Germinal center (tissue), 1 donor: Measurements from ENCODE around the gene SEH1L.
"Not testable (repeated sequence)": the region's sequence is repeated elsewhere in the genome, so short reads cannot be mapped to it uniquely, and the experiment has no call there.

Experiments used
- DNase-seq: peaks from one replicate; pipeline ENCODE4 v3.0.0; 2012; ENCODE audit warnings: mixed read lengths, low spot score

The SEH1L gene

DNA sequence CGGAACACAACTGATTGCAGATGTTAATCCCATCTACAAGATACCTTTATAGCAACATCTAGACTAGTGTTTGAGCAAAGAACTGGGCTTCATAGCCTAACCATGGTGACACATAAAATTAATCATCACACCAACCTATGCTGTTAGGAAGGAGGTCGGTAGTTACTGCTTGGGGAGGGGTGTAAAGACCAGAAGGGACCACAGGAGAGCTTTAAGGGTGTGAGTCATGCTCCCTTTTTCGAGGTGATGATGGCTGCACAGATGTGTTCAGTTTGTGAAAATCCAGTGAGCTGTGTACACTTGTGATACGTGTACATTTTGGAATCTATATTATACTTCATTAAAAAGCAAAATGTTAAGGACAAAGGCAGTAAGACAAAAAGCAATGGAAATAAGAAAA, 4.6 kb upstream of the SEH1L start:
- no peak for DNase-seq

DNA sequence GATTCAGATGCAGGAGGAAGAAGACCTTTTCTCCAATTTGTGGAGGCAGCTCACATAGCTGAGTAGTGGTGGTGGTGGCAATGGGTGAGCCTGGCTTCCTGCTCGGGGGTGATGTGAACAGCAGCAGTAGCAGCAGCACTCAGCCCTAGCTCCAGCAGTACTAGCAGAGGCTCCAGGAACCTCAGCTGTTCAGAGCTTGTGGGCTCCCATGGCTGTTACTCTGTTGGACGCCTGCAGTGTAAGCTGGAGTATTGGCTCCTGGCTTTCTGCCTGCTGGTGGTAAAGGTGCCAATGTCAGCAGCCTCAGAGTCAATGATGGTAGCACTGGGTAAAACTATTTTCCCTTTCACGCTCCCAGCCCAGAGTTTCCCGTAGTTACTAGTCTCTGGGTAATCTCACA, 3.1 kb upstream of the SEH1L start:
- DNase-seq, result no peak

DNA sequence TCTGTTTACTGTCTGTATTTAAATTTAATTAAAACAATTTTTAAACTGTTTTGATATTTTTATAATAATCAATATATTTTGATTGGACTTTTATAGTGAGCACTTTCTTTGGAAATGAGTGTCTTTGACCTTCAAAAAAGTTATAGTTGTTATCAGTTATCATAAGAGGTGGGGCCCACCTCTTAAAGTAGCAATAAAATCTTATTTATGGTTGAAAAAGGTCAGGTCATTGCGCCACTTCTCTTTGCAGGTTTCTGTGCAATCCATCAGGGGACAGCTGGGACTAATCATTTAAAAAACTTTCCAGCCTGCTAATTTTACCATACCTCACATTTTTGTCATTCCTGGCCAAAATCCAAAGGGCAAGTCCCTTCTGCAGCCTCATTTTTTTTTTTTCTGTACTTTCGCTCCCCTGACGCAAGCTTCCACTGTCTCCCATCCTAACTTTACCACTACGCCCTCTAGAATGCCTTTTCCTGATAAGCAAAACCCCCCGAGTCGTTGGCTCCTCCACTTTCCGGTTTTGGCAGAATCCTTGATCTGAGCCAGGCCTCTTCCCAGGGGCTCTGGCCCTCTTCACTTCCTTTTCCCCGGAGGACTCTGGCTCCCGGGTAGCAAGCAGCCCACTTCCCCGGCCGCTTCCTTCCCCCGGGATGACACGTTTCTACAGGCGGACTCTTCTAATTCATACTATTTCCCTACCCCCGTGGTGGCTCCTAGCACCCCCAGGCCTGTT, 1.1 kb upstream of the SEH1L start:
- DNase-seq, result no peak

DNA sequence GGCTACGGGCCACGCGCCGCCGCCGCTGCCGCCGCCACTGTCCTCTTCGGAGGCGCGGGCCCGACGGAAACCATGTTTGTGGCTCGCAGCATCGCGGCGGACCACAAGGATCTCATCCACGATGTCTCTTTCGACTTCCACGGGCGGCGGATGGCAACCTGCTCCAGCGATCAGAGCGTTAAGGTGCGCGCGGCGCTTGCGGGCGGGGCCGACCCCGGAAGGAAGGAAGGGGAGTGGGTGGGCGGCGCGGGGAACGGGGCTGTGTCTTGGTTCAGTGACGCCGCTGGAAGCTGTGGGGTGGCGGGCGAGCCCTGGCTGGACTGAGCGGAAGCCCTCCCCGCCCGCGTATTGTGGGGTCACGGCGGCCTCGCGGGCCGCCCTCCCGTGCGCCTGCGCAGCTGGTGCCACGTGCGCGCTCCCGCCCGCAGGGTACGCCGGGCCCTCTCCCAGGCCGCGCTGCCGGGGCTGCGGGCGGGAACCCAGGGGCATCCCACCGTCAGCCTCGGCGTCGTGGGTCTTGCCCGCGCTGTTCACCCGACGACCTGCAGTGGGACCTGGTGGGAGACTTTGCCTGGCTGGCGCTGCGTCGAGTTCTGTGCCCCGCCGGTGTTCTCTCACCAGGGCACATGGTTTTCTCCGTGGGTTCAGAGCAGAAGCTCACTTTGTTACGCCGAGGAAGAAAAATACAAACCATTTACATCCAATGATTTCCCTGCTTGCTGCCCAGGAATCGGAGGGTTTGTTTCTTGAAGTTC, 416 bp downstream of the SEH1L start:
- peak; percentile 88 for DNase-seq

DNA sequence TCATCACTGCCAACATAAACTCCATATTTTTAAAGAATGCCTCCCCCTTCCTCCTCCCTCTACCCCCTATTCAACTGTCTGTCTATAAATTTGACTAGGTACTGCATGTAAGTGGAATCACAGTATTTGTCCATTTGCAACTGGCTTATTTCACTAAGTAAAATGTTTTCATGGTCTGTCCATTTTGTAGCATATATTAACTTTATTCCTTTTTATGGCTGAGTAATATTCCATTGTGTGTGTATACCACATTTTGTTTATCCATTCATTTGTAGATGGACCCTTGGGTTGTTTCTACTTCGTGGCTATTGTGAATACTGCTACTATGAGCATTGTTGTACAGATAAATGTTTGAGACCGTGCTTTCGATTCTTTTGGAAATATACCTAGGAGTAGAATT, 10.7 kb downstream of the SEH1L start:
- DNase-seq, result no peak

DNA sequence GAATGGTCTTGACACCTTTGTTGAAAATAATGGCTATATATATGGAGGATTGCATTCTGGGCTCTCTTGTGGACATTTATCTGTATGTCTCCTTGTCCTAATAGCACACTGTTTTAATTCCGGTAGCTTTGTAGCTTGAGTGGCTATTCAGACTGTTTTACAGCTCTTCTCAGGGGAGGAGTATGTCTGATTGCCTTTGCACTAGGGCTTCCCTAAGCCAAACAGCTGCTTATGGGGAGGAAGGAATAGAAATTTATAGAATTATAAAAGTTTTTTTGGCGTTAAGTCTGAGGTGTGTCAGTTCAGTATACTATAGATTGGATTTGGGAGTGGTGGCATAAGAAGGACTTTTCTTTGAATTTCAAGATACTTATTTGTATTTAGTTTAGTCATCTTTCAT, 12.6 kb downstream of the SEH1L start:
- no peak for DNase-seq

DNA sequence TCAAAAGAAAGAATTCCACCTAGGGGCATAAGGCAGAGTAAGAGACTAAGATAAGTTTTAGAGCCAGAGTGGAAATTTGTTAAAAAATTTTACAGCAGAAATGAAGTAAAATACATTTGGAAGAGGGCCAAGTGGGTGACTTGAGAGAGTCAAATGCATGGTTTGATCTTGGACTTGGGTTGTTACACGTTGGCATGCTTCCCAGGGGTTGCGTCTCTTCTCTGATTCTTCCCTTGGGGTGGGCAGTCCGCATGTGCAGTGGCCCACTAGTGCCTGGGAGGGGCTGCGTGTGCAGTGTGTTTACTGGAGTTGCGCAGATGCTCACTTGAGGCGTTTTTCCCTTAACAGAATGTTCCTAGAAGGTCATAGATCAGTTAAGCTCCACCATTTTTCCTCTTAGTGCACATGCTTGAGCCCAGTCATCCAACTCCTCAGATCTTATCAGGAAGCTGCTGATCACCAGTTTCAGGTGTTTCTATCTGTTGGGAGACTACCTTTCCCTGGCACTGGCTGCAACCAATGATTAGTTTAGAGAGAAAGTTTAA, 13.1 kb downstream of the SEH1L start:
- DNase-seq, result no peak

DNA sequence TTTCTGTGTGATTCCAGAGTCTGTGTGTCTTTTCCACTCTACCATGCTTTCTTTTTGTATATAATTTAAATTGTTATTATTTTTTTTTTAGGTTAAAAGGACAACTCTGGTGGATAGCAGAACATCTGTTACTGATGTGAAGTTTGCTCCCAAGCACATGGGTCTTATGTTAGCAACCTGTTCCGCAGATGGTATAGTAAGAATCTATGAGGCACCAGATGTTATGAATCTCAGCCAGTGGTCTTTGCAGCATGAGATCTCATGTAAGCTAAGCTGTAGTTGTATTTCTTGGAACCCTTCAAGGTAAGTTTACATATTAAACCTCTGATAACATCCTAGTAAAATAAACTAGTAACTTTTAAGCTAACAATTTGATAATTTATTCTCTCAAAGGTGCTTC, 15.3 kb downstream of the SEH1L start:
- no peak for DNase-seq

DNA sequence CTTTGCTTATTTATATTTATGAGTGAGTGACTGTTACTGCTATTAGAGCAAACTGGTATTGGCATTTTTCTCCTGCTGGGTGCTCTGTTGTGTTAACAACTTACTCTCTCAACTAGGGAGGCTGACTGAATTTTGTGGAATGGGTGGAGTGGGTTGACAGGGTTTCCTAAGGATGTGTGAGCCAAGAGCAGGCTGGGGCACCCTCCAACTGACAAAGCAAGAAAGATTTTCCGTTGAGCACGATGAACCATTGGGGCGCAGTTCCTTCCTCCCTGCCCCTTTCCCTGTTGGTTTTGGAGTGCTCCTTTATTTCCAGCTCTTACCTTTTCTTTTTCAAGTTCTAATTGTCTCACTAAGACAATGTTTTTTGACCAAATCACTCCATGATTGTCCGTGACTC, 20.3 kb downstream of the SEH1L start:
- DNase-seq, result no peak

DNA sequence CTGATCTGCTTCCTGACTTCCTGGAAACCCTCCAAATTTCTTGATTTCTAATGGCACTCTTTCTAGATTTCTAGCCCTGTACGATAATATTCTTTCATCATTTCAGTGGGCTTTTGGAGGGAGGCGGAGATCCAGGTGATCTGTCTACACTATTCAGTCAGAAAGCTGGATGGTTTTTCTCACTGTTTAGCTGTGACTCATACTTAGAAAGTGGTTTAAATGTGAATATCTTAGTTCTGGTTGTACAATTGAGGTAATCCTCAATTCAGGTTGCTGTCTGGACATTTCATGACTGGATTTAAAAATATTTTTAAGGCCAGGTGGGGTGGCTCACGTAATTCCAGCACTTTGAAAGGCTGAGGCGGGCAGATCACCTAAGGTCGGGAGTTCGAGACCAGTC, 20.8 kb downstream of the SEH1L start:
- no peak for DNase-seq

DNA sequence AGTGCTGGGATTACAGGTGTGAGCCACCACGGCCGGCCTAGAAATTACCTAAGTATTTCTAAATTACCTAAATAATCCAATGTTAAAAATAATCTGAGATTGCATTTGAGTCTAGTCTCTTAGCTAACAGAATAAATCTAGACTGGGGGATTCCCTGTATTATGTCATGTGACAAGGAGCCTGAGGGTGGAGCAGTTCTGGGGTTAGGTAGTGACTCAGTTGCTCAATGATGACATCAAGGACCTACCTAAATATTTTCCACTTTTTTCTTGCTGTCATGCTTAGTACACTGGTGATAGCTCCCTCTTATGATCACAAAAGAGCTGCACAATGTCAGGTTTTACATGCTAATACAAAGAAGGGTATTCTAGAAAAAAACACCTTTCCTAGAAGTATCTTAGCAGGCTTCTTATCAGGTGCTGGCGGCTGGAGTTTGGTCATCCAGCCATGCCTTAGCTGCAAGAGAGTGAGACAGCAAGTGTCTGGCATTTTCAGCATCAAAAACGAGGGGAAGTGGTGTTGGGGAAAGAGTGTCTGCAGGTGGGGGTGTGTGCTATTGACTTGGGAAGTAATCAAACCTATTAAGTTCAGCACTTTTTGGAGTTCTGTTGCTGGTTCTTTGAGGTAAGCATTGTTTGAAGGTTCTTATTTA, 25.9 kb downstream of the SEH1L start:
- no peak for DNase-seq

DNA sequence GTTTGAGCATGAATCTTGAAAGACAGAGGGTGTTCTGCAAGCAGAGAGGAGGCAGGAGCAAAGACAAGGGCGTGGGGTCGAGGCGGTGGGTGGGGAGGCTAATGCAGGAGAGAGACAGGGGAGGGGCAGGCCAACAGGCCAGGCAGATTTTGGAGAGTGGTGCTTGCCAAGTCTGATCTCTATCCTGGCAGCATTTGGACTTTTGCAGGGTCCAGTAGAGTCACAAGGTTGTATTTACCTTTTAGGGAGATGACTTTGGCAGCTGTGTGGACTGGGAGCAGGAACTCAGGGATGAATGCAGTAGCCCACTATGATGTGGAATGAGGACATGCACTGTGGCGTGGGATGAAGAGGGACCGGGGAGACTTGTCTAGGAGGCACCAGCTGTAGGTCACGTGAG, 27.7 kb downstream of the SEH1L start:
- DNase-seq, result no peak

DNA sequence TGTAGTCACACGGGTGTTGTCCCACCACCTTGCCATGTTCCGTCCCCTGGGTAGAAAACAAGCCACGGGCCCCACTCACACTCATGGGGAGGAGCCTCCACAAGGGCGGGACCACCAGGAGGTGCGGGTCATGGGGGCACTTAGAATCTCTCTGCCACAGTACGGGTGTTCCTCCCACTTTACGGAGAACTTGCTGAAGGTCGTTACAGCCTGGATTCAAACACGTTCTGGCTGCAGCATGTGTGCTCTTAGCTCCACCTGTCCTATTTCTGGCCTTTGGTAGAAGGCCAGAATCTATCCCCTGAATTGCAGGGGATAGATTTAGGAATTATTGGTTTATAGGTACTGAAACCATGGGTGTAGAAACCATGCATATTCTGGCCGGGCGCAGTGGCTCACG, 28.5 kb downstream of the SEH1L start:
- DNase-seq, result no peak

DNA sequence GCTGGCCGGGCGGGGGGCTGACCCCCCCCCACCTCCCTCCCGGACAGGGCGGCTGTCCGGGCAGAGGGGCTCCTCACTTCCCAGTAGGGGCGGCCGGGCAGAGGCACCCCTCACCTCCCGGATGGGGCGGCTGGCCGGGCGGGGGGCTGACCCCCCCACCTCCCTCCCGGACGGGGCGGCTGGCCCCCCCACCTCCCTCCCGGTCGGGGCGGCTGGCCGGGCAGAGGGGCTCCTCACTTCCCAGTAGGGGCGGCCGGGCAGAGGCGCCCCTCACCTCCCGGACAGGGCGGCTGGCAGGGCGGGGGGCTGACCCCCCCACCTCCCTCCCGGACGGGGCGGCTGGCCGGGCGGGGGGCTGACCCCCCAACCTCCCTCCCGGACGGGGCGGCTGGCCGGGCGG, 32.3 kb downstream of the SEH1L start:
- DNase-seq, result not testable (repeated sequence)

DNA sequence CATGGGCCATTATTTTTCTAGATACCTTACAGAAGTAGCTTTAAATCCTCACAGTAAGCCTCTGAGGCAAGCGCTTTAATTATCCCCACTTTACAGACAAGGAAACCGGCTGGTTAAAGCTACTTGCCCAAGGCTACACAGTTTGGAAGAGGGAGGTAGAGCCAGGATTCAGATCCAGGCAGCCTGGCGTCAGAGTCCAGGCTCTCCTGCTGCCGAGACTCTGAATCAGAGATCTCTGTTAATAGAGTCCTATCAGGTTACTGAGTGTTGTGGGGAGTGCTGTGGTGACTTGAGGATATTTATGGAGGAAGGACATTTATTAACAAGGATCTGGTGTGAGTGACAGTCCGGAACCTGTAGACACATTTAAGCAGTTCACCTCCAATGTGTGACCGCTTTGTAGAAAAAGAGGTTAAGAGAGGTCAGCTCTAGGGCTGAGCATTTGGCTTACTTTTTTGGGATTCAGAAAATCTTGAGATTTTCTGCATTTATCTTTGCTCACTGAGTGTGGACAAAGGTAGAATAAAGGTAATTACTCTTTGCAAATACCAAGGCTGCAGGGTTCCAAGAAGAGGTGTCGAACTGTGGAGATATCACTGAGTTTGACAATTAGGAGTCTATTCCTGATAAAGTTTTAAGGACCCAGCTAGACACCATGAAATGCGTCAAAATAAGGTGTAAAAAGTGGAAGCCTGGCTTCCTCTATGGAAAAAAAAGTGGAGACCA, 41.7 kb downstream of the SEH1L start:
- no peak for DNase-seq

DNA sequence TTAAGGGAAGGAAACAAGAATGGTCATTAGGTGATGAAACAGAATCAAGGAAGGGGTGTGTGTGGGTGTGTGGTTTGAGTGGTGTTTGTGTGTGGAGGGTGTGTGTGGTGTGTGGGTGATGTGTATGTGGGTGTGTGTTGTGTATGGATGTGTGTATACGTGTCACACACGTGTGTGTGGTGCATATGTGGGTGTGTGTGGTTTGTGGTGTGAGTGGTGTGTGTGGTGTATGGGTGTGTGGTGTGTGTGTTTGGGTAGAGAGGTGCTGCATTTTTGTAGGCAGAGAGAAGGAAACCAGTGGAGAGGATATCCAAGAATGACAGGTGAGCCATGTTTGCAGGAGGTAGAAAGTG, 42.3 kb downstream of the SEH1L start:
- no peak for DNase-seq

DNA sequence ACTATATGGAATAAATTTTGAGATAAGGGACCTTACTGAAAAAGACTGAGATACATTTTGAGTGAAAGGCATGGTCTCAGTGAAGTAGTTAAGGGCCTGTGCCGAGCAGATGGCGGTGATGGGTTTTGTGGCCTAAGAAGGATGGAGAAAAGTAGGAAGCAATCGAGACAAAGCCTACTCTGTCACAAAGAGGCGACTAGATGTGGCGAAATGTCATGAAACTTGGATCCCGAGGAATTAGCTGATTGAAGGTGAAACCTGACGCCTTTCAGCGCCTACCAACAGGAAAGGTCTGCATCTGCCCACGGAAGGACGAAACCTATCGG, 42.8 kb downstream of the SEH1L start:
- no peak for DNase-seq

DNA sequence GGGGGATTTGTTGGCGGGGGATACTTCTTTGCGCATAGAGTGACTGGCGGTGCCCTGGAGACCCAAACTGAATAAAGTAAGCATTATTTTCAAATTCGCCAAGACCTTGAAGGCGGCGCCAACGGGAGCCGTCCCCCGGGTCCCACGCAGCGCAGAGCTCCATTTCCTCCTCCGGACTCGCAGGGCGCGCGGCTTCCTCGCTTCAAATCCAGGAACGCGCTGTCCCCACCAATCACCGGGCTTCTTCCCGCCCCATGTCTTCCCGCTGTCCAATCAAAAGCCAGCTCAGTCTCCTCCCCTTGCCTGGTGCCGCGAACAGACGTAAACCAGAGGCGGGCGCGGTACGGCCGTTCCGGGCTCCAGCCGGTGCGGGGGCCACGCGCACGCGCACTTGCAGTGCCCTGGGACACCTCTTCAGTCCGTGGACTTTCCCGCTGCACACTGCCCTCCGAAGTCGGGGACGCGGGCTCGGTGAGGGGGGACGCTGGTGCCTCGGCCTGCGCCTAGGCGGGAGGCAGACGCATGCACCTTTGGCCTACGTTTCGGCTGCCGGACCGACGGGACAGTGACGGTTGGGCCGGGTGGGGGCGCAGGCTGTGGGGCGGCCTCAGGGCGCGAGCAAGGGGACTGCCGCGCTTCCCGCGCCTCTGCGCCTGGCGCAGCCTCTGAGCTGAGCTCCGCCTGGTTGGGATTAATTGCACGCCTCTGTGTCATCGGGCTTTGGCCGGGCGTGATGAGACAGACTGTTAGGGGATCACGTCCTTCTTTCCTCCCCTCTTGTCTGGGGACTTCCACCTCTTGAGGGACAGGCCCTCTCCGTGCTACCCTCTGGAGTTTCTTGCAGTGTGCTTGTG, 43.4 kb downstream of the SEH1L start, which contains the start of gene CEP192:
Gene CEP192, plus strand, starts transcription at position 396 of the 854 bp plus-strand sequence. CDS start 8,063 bp downstream, outside the sequence.
- DNase-seq, result peak; percentile 97

DNA sequence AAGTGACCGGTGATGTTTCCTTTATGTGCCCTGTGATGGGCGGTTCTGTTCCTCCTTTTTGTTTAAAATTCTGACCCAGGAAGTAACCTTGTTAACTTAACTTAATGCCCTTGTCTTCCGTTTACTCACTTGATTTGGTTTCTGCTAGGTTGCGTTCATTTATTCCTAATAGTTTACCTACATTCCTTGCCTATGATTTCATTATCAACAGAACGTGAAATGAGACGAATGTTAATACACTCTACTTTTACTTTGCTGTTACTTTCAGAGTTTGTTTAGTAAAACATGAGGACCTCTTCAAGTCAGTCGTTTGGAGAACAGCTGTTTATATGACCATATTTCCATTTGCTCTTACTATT, 44.0 kb downstream of the SEH1L start:
- peak; percentile 10 for DNase-seq

DNA sequence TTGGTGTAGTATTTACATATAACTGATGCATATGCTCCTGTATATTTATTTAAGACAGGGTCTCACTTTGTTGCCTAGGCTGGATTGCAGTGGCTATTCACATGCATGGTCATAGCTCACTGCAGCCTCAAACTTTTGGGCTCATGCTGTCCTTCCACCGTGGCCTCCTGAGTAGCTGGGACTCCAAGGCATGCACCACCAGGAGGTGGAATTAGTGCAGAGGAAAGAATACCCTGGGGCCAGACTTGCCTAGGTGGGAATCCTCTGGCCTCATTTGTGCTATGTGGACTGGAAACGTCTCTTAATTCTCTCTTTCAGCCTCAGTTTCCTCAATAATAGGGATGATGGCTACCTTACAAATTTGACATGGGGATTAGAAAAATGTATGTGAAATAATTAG, 45.6 kb downstream of the SEH1L start:
- no peak for DNase-seq

DNA sequence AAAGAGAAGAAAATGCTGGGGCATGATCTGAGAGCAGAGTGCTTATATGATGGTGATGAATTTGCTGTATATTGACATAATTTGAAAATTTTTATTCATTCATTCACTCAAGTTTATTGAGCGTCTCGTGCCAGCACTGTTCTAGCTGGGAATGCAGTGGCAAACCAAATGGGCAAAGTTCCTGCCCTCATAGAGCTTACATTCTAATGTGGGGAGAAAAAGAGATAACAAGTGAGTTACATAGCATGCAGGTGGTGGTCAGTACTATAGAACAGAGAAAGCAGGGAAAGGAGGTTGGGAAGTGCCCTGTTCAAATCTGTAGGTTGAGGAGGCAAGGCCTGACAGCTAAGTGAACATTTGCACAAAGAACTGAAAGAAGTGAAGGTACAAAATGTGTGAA, 47.6 kb downstream of the SEH1L start:
- no peak for DNase-seq
